Measurements from ENCODE around the gene EME1. TPM values are rescaled to one million over a fixed set of nuclear protein-coding genes. Genes with fewer than 3 reads are reported as not detected.

The EME1 gene
- total RNA-seq, 2 experiments from 2014 or later = 0.36 to 0.92 TPM

DNA sequence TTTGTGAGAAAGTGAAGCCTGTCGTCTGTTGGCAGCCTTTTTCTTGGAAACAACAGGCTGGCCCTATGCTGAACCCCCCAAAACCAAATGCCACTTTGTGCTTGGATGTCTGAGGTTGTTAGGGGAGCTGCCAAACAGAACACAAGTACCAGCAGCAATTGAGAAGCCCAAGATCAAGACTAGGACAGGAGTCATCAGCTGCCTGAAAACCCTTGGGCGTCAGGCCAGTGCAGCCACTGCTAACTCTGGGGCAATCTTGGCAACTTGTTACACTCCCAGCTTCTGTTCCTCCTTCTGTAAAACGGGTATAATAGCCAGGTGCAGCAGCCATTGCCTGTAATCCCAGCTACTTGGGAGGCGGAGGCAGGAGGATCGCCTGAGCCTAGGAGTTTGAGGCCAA is 33.5 kb downstream of the EME1 start:
- ChIA-PET CTCF (interaction anchor here (1.6 kb wide), 1 partner anchor 9 kb away, joined by 6 read pairs; the partner anchor contains the start of gene LRRC59), POLR2A (no interaction called here)
- intact Hi-C loops (cut with DNase I, micrococcal nuclease) = no loop called here

DNA sequence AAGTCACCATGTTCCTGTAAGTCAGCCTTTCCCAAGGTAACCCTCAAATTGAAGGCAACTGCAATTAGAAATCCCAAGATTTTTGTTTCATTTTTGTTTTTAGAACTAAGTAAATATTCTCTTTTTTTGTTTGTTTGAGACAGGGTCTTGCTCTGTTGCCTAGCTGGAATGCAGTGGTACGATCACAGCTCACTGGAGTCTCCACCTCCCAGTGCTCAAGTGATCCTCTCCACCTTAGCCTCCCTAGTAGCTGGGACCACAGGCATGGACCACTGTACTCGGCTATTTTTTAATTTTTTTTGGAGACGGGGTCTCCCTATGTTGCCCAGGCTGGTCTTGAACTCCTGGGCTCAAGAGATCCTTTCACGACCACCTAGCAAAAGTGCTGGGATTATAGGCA is 34.9 kb downstream of the EME1 start:
- DNase-seq (no peak), ATAC-seq (ENCODE audit: poor library complexity) (no peak)
- ChIA-PET CTCF (interaction anchor here (1.6 kb wide), 1 partner anchor 11 kb away, joined by 4 read pairs; the partner anchor contains the start of gene LRRC59), POLR2A (interaction anchor here (1.1 kb wide), 1 partner anchor 11 kb away, joined by 4 read pairs; the partner anchor contains the start of gene LRRC59)
- Mint-ChIP-seq H3K36me3 (ENCODE audit: low read depth) (no peaks in the 10 kb centered on the region), H3K4me1 (ENCODE audit: low read depth) (no peaks in the 10 kb centered on the region), H3K27ac (no peak overlapping the region), H3K4me3 (no peak overlapping the region), H3K27me3 (peaks cover 27% of the 10 kb centered on the region), H3K9me3 (no peaks in the 10 kb centered on the region)
- Histone ChIP-seq H3K4me1 (ENCODE audit: insufficient read depth, low read length) (no peaks in the 10 kb centered on the region), H3K27me3 (ENCODE audit: control insufficient read depth in 1 of 2, insufficient read depth in 2 of 2, low read length in 2 of 2) (peaks cover 6 to 7% of the 10 kb centered on the region in 2 experiments), H3K9me3 (ENCODE audit: control insufficient read depth in 1 of 2, insufficient read depth in 1 of 2, low read length in 2 of 2) (no peaks in the 10 kb centered on the region), H3K4me3 (ENCODE audit: low read length) (no peak overlapping the region), H3K27ac (ENCODE audit: low read depth in 1 of 2, low read length in 2 of 2) (no peak overlapping the region), H3K36me3 (ENCODE audit: insufficient read depth, low read length) (no peaks in the 10 kb centered on the region)
- intact Hi-C loops (cut with DNase I, micrococcal nuclease) = no loop called here
- TF ChIP-seq, protein P1, sequence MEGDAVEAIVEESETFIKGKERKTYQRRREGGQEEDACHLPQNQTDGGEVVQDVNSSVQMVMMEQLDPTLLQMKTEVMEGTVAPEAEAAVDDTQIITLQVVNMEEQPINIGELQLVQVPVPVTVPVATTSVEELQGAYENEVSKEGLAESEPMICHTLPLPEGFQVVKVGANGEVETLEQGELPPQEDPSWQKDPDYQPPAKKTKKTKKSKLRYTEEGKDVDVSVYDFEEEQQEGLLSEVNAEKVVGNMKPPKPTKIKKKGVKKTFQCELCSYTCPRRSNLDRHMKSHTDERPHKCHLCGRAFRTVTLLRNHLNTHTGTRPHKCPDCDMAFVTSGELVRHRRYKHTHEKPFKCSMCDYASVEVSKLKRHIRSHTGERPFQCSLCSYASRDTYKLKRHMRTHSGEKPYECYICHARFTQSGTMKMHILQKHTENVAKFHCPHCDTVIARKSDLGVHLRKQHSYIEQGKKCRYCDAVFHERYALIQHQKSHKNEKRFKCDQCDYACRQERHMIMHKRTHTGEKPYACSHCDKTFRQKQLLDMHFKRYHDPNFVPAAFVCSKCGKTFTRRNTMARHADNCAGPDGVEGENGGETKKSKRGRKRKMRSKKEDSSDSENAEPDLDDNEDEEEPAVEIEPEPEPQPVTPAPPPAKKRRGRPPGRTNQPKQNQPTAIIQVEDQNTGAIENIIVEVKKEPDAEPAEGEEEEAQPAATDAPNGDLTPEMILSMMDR (IDR thresholded peaks at IDR 0.05) = no peak

More for the DNA sequence above, 33.5 kb downstream of the EME1 start:
- no peak overlapping the region for H3K4me3 Mint-ChIP-seq
- no peaks in the 10 kb centered on the region for H3K36me3 Mint-ChIP-seq (ENCODE audit: low read depth)
- H3K27ac Mint-ChIP-seq = no peak overlapping the region
- peaks cover 27% of the 10 kb centered on the region for H3K27me3 Mint-ChIP-seq
- H3K36me3 ChIP-seq (ENCODE audit: insufficient read depth, low read length) = no peaks in the 10 kb centered on the region
- no peaks in the 10 kb centered on the region for H3K4me1 Mint-ChIP-seq (ENCODE audit: low read depth)
- DNase-seq (no peak), ATAC-seq (ENCODE audit: poor library complexity) (no peak)
- no peak overlapping the region for H3K27ac ChIP-seq (ENCODE audit: low read depth in 1 of 2, low read length in 2 of 2)
- H3K27me3 ChIP-seq (ENCODE audit: control insufficient read depth in 1 of 2, insufficient read depth in 2 of 2, low read length in 2 of 2) = peaks cover 6 to 7% of the 10 kb centered on the region in 2 experiments
- no peaks in the 10 kb centered on the region for H3K4me1 ChIP-seq (ENCODE audit: insufficient read depth, low read length)
- H3K9me3 Mint-ChIP-seq = no peaks in the 10 kb centered on the region
- H3K9me3 ChIP-seq (ENCODE audit: control insufficient read depth in 1 of 2, insufficient read depth in 1 of 2, low read length in 2 of 2) = no peaks in the 10 kb centered on the region
- TF ChIP-seq, protein P1 (IDR thresholded peaks at IDR 0.05) = no peak
- H3K4me3 ChIP-seq (ENCODE audit: low read length) = no peak overlapping the region

DNA sequence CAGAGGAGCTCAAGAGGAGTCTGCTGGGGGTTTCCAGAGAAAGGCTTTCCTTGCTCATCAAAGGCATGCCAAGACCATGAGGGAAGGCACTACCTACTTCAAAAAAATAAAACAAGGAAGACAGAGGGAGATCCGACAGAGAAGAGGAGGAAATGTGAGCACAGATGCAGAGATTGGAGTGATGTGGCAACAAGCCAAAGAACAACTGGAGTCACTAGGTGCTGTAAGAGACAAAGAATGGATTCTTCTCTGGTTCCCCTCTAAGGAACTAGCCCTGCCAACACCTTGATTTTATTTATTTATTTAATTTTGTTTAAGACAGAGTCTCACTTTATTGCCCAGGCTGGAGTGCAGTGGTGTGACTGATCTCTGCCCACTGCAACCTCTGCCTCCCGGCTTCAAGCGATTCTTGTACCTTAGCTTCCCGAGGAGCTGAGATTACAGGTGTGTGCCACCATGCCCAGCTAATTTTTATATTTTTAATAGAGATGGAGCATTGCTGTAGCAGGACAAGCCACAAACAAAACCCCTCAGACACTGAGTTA is 39.2 kb downstream of the EME1 start:
- TF ChIP-seq, protein P1 (IDR thresholded peaks at IDR 0.05) = no peak
- Mint-ChIP-seq H3K9me3 (no peaks in the 10 kb centered on the region), H3K27ac (no peak overlapping the region), H3K4me1 (ENCODE audit: low read depth) (no peaks in the 10 kb centered on the region), H3K27me3 (peaks cover 4% of the 10 kb centered on the region), H3K36me3 (ENCODE audit: low read depth) (no peaks in the 10 kb centered on the region), H3K4me3 (no peak overlapping the region)
- DNase-seq = no peak
- H3K27me3 ChIP-seq (ENCODE audit: control insufficient read depth in 1 of 2, insufficient read depth in 2 of 2, low read length in 2 of 2) = no peaks in the 10 kb centered on the region
- ATAC-seq (ENCODE audit: poor library complexity) = no peak
- H3K27ac ChIP-seq (ENCODE audit: low read depth in 1 of 2, low read length in 2 of 2) = no peak overlapping the region
- H3K4me1 ChIP-seq (ENCODE audit: insufficient read depth, low read length) = no peaks in the 10 kb centered on the region
- H3K36me3 ChIP-seq (ENCODE audit: insufficient read depth, low read length) = no peaks in the 10 kb centered on the region
- no peaks in the 10 kb centered on the region for H3K9me3 ChIP-seq (ENCODE audit: control insufficient read depth in 1 of 2, insufficient read depth in 1 of 2, low read length in 2 of 2)
- H3K4me3 ChIP-seq (ENCODE audit: low read length) = no peak overlapping the region
- POLR2A ChIA-PET = no interaction called here
- CTCF ChIA-PET = no interaction called here
- intact Hi-C loops (cut with DNase I, micrococcal nuclease) = no loop called here

Measured in CD4-positive, alpha-beta T cell (primary cell).